ENCODE data around the gene MAP3K5. TPM values are rescaled to one million over a fixed set of nuclear protein-coding genes. Genes with fewer than 3 reads are reported as not detected.
"Not testable (repeated sequence)": the region's sequence is repeated elsewhere in the genome, so short reads cannot be mapped to it uniquely, and the experiment has no call there.

The MAP3K5 gene
- total RNA-seq, 1 donor from 2014 or later, result 24.4 TPM

DNA sequence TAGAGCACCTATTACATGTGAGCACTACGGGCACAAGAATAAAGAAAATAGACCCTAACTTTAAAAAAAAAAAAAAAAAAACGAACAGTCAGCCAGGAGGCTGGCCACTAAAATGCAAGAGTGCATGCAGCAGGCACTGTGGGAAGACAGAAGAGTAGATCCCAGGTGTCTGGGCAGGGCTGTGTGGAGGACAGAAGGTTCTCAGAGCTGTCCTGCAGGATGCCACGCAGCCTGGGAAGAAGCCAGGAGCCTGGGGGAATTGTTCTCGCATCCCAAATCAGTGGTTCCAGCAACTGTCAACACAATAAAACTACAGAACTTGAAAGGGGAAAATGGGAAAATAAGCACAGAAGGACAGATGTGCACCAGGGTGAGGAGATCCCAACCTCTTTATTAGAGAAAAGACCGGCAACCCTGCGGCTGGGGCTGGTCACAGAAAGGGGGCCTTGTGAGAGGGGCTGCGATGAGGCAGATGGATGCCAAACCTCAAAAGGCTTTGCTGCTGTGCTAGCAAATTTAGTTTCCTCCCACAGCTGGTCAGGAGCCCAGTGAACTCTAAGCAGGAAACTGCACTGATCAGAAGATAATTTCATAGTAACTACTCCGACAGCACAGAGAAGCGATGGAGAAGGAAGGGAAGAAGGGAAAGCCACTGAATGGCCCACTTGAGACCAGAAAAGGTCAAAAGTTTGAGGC, 30.9 kb downstream of the MAP3K5 start:
- Mint-ChIP-seq H3K4me3 (peak overlapping the region; percentile 73), H3K27ac (peak overlapping the region; percentile 84), H3K4me1 (peaks cover 67% of the 10 kb centered on the region), H3K36me3 (ENCODE audit: low read depth) (peaks cover 3% of the 10 kb centered on the region), H3K27me3 (no peaks in the 10 kb centered on the region), H3K9me3 (no peaks in the 10 kb centered on the region)
- CTCF ChIA-PET, result interaction anchor here (3.3 to 5.0 kb wide), 3 partner anchors 30 to 117 kb away, joined by 21 to 49 read pairs (median 24); partner anchors contain the start of gene MAP3K5
- no peak for DNase-seq
- peak; percentile 26 for ATAC-seq (ENCODE audit: low read depth)
- intact Hi-C loops (cut with micrococcal nuclease), result no loop called here
- POLR2A ChIA-PET, result interaction anchor here (0.6 to 5.7 kb wide), 6 partner anchors 9 to 92 kb away, joined by 4 to 96 read pairs (median 6); partner anchors contain the start of gene MAP3K5
- TF ChIP-seq, protein P1, sequence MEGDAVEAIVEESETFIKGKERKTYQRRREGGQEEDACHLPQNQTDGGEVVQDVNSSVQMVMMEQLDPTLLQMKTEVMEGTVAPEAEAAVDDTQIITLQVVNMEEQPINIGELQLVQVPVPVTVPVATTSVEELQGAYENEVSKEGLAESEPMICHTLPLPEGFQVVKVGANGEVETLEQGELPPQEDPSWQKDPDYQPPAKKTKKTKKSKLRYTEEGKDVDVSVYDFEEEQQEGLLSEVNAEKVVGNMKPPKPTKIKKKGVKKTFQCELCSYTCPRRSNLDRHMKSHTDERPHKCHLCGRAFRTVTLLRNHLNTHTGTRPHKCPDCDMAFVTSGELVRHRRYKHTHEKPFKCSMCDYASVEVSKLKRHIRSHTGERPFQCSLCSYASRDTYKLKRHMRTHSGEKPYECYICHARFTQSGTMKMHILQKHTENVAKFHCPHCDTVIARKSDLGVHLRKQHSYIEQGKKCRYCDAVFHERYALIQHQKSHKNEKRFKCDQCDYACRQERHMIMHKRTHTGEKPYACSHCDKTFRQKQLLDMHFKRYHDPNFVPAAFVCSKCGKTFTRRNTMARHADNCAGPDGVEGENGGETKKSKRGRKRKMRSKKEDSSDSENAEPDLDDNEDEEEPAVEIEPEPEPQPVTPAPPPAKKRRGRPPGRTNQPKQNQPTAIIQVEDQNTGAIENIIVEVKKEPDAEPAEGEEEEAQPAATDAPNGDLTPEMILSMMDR (IDR thresholded peaks at IDR 0.05), result no peak

DNA sequence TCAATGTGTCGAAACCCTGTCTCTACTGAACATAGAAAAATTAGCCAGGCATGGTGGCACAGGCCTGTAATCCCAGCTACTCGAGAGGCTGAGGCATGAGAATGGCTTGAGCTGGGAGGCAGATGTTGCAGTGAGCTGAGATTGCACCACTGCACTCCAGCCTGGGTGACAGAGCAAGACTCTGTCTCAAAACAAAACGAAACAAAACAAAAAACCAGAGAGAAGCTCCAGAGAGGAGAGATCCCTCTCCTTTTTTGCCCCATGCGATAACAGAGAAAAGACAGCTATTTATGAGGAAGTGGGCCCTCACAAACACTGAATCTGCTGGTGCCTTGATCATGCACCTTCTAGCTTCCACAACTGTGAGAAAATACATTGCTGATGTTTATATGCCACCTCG, 31.5 kb downstream of the MAP3K5 start:
- H3K9me3 Mint-ChIP-seq; H3K27me3 Mint-ChIP-seq; intact Hi-C loops (cut with micrococcal nuclease); DNase-seq; H3K36me3 Mint-ChIP-seq (ENCODE audit: low read depth): not testable (repeated sequence)
- POLR2A ChIA-PET, result interaction anchor here (0.6 to 5.7 kb wide), 7 partner anchors 8 to 471 kb away, joined by 3 to 96 read pairs (median 6); partner anchors contain the start of gene MAP3K5
- peaks cover 64% of the 10 kb centered on the region for H3K4me1 Mint-ChIP-seq
- H3K4me3 Mint-ChIP-seq, result peak overlapping the region; percentile 73
- CTCF ChIA-PET, result interaction anchor here (2.1 to 3.3 kb wide), 2 partner anchors 32 to 116 kb away, joined by 5 to 24 read pairs; partner anchors contain the start of gene MAP3K5
- ATAC-seq (ENCODE audit: low read depth), result peak; percentile 28
- H3K27ac Mint-ChIP-seq, result peak overlapping the region; percentile 84

DNA sequence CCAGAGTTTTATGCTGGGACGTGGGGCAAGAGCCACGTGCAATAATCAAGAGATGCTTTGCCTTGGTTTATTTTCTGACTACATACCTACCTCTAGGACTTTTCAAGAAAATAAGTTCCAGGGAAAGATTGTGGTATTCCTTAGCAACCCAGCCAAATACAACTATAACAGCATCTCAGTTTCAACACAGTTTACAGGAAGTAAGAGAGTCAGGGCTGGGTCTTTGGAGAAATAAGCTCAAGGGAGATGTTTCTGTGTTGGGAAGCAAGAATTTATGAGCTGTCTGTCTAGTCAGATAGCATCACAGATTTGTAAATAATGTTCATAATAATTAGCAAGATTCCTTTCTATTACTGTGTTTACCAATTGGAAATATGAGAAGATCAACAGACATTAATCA, 35.1 kb downstream of the MAP3K5 start:
- intact Hi-C loops (cut with micrococcal nuclease), result no loop called here
- no peaks in the 10 kb centered on the region for H3K9me3 Mint-ChIP-seq
- no peak overlapping the region for H3K4me3 Mint-ChIP-seq
- peaks cover 3% of the 10 kb centered on the region for H3K36me3 Mint-ChIP-seq (ENCODE audit: low read depth)
- ATAC-seq (ENCODE audit: low read depth), result no peak
- no peaks in the 10 kb centered on the region for H3K27me3 Mint-ChIP-seq
- DNase-seq, result no peak
- peaks cover 55% of the 10 kb centered on the region for H3K4me1 Mint-ChIP-seq
- CTCF ChIA-PET, result no interaction called here
- peak overlapping the region; percentile 24 for H3K27ac Mint-ChIP-seq
- TF ChIP-seq, protein P1 (IDR thresholded peaks at IDR 0.05), result no peak
- POLR2A ChIA-PET, result interaction anchor here (1.4 kb wide), 1 partner anchor 35 kb away, joined by 4 read pairs; the partner anchor contains the start of gene MAP3K5

DNA sequence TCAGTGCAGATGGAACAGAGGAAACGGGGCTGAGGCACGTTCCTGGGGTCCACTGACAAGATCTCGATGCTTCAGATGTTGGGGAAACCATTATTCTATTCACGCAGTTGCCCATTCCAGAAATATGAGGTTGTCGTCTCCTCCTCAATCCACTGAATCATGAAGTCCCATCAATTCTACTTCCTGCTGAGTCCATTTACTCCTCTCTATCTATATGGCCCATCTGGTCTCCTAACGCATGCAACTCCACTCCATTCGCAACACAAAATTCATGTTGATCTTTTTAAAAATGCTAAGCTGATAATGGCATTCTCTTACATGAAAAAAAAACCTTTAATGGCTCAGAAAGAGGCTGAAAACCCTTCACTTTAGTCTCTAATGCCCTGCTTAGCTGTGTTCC, 37.5 kb downstream of the MAP3K5 start:
- CTCF ChIA-PET, result interaction anchor here (0.9 to 2.0 kb wide), 2 partner anchors 9 to 38 kb away, joined by 3 to 8 read pairs; partner anchors contain the start of gene MAP3K5
- no peak for DNase-seq
- H3K4me1 Mint-ChIP-seq, result peaks cover 59% of the 10 kb centered on the region
- intact Hi-C loops (cut with micrococcal nuclease), result no loop called here
- no peak overlapping the region for H3K27ac Mint-ChIP-seq
- TF ChIP-seq, protein P1 (IDR thresholded peaks at IDR 0.05), result no peak
- H3K27me3 Mint-ChIP-seq, result no peaks in the 10 kb centered on the region
- no peaks in the 10 kb centered on the region for H3K9me3 Mint-ChIP-seq
- H3K36me3 Mint-ChIP-seq (ENCODE audit: low read depth), result peaks cover 3% of the 10 kb centered on the region
- no peak overlapping the region for H3K4me3 Mint-ChIP-seq
- POLR2A ChIA-PET, result interaction anchor here (1.6 kb wide), 1 partner anchor 9 kb away, joined by 6 read pairs; no protein-coding TSS in a partner anchor
- no peak for ATAC-seq (ENCODE audit: low read depth)

DNA sequence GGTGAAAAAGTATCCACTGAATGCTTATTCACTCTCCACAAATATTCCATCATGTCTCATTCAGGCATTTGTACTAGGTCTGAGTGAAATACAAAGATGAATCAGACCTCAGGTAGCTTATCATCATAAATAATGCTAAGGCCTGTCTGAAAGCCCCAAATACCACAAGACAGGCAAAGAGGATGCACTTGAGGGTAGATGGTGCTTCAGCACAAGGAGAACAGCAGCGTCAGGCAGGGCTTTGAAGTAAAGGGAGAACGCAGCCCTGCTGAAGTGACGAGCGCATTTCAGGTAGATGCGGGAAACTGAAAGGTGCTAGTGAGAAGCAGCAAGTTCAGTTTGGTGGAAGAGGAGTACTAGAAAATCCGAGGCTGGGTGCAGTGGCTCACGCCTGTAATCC, 38.7 kb downstream of the MAP3K5 start:
- TF ChIP-seq, protein P1 (IDR thresholded peaks at IDR 0.05), result no peak
- CTCF ChIA-PET, result no interaction called here
- POLR2A ChIA-PET, result interaction anchor here (0.7 to 1.5 kb wide), 2 partner anchors 11 to 160 kb away, joined by 4 read pairs; no protein-coding TSS in a partner anchor
- H3K36me3 Mint-ChIP-seq (ENCODE audit: low read depth), result peaks cover 3% of the 10 kb centered on the region
- H3K27me3 Mint-ChIP-seq, result no peaks in the 10 kb centered on the region
- ATAC-seq (ENCODE audit: low read depth), result no peak
- no peak for DNase-seq
- peaks cover 65% of the 10 kb centered on the region for H3K4me1 Mint-ChIP-seq
- intact Hi-C loops (cut with micrococcal nuclease), result no loop called here
- no peak overlapping the region for H3K27ac Mint-ChIP-seq
- no peak overlapping the region for H3K4me3 Mint-ChIP-seq
- H3K9me3 Mint-ChIP-seq, result no peaks in the 10 kb centered on the region
